Osteocyte (in vitro differentiated cells): Measurements from ENCODE around the gene APOM. TPM values are rescaled to one million over a fixed set of nuclear protein-coding genes. Genes with fewer than 3 reads are reported as not detected.

ENCODE experiments used
- DNase-seq: peaks from one replicate; pipeline ENCODE4 v3.0.0; 2021; ENCODE audit warnings: mixed read lengths; ENCODE audit not compliant: unreplicated experiment; ENCODE audit errors: extremely low spot score
- H3K27ac Mint-ChIP-seq: one replicate; pipeline ENCODE4 v1.8.0; 2021; ENCODE audit warnings: mild to moderate bottlenecking, mixed read lengths; ENCODE audit not compliant: unreplicated experiment
- H3K27me3 Mint-ChIP-seq: one replicate; pipeline ENCODE4 v1.8.0; 2021; ENCODE audit warnings: mixed read lengths; ENCODE audit not compliant: unreplicated experiment
- H3K36me3 Mint-ChIP-seq: one replicate; pipeline ENCODE4 v1.8.0; 2021; ENCODE audit warnings: mixed read lengths; ENCODE audit not compliant: unreplicated experiment
- H3K4me1 Mint-ChIP-seq: one replicate; pipeline ENCODE4 v1.8.0; 2021; ENCODE audit warnings: mixed read lengths; ENCODE audit not compliant: unreplicated experiment
- H3K4me3 Mint-ChIP-seq: one replicate; pipeline ENCODE4 v1.8.0; 2021; ENCODE audit warnings: mild to moderate bottlenecking, moderate library complexity, mixed read lengths; ENCODE audit not compliant: unreplicated experiment
- H3K9me3 Mint-ChIP-seq: one replicate; pipeline ENCODE4 v1.8.0; 2021; ENCODE audit warnings: mixed read lengths; ENCODE audit not compliant: unreplicated experiment
- CTCF ChIP-seq: fragments of 200-600 bp; sonication (generic); IDR thresholded peaks from 2 replicates; pipeline ENCODE4 v1.5.0; 2021; ENCODE audit warnings: antibody characterized with exemption, mild to moderate bottlenecking, moderate library complexity
- total RNA-seq: library from RNA; stranded (reverse); gene quantifications from 2 replicates; pipeline ENCODE4 v1.2.1, GENCODE V29; 2021

APOM gene
- total RNA-seq, 1 donor from 2014 or later, result 4.0 TPM

GRCh38 chr6:31689249-31690110 is 33.8 kb downstream of the APOM start:
- H3K9me3 Mint-ChIP-seq, result no peaks in the 10 kb centered on the region

GRCh38 chr6:31690231-31691077 is 34.8 kb downstream of the APOM start:
- Mint-ChIP-seq H3K36me3 (peaks cover 34% of the 10 kb centered on the region), H3K9me3 (no peaks in the 10 kb centered on the region), H3K4me1 (no peaks in the 10 kb centered on the region), H3K4me3 (no peak overlapping the region), H3K27me3 (no peaks in the 10 kb centered on the region), H3K27ac (no peak overlapping the region)
- no peak for DNase-seq
- TF ChIP-seq CTCF, result no peak

More at GRCh38 chr6:31689249-31690110, 33.8 kb downstream of the APOM start:
- H3K36me3 Mint-ChIP-seq, result peaks cover 35% of the 10 kb centered on the region
- H3K4me1 Mint-ChIP-seq, result no peaks in the 10 kb centered on the region
- no peak for DNase-seq
- TF ChIP-seq CTCF, result peak; percentile 49
- H3K27me3 Mint-ChIP-seq, result no peaks in the 10 kb centered on the region
- no peak overlapping the region for H3K27ac Mint-ChIP-seq
- no peak overlapping the region for H3K4me3 Mint-ChIP-seq

- peaks cover 30% of the 10 kb centered on the region for H3K36me3 Mint-ChIP-seq
- no peak for DNase-seq
- H3K27ac Mint-ChIP-seq, result no peak overlapping the region
- no peak overlapping the region for H3K4me3 Mint-ChIP-seq
- H3K9me3 Mint-ChIP-seq, result no peaks in the 10 kb centered on the region
- no peaks in the 10 kb centered on the region for H3K4me1 Mint-ChIP-seq
- TF ChIP-seq CTCF, result no peak
- no peaks in the 10 kb centered on the region for H3K27me3 Mint-ChIP-seq
Observed at GRCh38 chr6:31691078-31691463, 35.4 kb downstream of the APOM start.

- H3K4me3 Mint-ChIP-seq, result no peak overlapping the region
- H3K36me3 Mint-ChIP-seq, result peaks cover 29% of the 10 kb centered on the region
- no peaks in the 10 kb centered on the region for H3K4me1 Mint-ChIP-seq
Observed at GRCh38 chr6:31691564-31692108, 35.9 kb downstream of the APOM start.

More at GRCh38 chr6:31691564-31692108, 35.9 kb downstream of the APOM start:
- Mint-ChIP-seq H3K27me3 (no peaks in the 10 kb centered on the region), H3K27ac (no peak overlapping the region), H3K9me3 (no peaks in the 10 kb centered on the region)
- TF ChIP-seq CTCF, result no peak
- no peak for DNase-seq
